NCI-H2171 (cell line): ENCODE measurements around the gene NME3.
"Not testable (repeated sequence)": the region's sequence is repeated elsewhere in the genome, so short reads cannot be mapped to it uniquely, and the experiment has no call there.

Source experiments
- DNase-seq: peaks from one replicate; lab custom pipeline; 2025; lab: John Stamatoyannopoulos, UW

Gene NME3

GRCh38 chr16:1771188-1771863 lies at the start of gene NME3:
Gene NME3 (minus strand): TSS chr16:1771543. CDS start chr16:1771534, 9 bp downstream.
- DNase-seq = peak; percentile 53

GRCh38 chr16:1820946-1821290 lies 49.6 kb upstream of the NME3 start:
- DNase-seq = no peak

- no peak for DNase-seq
Measured at GRCh38 chr16:1820096-1820945, 49.0 kb upstream of the NME3 start.

DNA sequence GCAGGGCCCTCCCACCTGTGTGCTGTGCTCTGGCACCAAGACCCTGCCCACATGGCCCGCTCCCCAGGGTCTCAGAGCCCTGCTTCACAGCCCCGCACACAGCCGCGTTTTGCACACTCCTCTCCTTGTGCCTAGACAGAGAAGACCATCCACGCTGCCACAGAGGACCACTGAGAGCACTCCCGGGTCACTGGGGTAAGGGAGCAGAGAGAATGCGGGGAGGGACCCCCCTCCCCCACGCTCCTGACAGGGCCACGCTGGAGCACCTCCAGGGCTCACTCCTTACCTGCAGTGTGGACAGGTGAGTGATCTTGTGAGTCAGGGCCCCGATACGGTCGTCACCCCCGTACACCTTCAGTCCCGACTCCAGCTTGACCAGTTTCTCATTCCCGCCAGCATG lies 48.3 kb upstream of the NME3 start:
- no peak for DNase-seq

- no peak for DNase-seq
Measured at GRCh38 chr16:1818873-1819525, 47.7 kb upstream of the NME3 start.

- no peak for DNase-seq
Measured at GRCh38 chr16:1818204-1818872, 47.0 kb upstream of the NME3 start.

DNA sequence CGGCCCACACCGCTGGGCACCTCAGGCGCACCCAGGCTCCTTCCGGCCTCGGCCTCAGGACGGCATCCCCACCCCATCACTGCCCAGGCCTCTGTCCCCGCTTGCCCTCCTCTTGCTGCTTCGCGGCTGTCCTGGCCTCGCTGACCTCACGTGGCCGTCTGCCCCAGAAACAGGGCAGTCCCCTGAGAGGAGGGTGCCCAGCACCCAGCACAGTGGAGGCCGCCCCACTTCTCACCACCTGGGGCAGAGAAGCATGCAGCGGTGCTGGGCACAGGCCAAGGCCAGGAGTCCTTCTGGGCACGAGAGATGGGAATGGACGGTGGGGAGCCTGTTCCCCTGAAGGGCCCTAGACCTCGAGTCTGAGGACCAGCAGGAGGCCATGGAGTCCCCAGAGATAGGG lies 46.4 kb upstream of the NME3 start:
- DNase-seq = no peak

DNA sequence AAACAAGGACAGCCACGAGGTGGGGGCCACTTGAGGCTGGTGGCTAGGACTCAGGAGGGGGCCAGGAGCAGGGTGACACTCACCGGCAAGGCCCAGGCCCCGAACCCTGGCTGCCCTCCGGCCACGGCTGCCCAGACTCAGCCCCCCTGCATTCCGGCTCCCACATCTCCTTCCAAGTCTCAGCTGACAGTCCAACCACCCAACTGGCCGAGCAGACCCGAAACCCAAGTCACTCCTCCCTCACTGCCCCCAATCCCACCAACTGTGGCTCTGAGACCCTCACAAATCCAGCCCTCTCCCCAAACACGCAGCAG lies 45.9 kb upstream of the NME3 start:
- no peak for DNase-seq

DNA sequence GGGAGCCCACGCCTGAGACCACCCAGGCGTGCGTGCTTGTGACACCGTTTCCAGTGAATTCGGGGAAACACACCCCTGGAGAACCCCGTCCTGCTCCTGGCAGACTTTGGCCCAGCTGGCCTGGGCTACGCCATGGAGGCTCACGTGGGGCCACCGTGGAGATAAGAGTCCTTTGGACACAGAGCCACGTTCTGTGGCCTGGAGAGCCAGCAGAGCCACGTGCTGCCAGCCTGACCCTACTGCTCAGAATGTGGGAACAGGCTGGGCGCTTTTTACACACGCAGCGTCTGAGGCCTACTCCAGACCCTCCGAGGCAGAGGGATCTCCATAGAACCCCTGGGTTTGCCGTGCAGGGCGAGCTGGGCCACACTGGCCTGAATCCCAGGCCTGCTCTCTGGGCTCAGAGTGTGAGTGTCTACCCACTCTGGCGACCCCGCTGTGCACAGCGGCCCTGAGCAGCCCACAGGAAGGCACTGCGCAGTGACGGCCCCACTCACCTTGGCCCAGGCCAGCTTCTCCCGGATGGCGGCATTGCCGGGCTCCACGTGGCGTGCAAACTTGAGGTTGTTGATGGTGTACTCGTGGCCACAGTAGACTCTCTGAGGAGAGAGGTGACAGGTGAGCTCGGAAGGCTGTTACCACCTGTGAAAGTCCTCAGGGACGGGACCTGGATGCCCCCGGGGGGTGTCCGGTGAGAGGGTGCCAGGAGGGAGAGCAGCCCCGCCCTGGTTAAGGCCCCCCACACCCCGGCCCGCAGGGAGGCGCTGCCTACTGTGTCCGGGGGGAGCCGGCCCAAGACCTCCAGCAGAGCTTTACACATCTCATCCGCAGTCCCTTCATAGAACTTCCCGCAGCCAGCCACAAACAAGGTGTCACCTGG lies 45.3 kb upstream of the NME3 start:
- DNase-seq = no peak

GRCh38 chr16:1815461-1815860 lies 44.1 kb upstream of the NME3 start:
- no peak for DNase-seq

DNA sequence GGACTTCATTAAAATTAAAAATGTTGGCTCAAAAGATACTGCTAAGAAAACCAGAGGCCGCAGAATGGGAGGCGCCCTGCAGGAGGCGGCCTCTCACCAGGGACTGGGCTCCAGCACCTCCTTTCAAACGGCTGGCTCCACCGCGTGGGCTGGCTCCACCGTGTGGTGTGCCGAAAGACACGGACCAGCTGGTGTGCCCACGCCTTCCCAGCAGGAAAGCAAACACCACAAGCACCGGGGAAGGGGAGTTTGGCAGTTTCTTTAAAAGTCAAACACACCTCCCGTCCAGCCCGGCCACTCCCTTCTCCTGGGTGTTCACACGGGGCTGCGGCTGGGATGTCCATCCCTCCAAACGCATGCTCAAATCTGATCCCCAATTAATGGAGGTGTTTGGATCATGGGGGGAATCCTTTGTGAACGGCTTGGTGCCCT lies 41.4 kb upstream of the NME3 start:
- DNase-seq = peak; percentile 58

DNA sequence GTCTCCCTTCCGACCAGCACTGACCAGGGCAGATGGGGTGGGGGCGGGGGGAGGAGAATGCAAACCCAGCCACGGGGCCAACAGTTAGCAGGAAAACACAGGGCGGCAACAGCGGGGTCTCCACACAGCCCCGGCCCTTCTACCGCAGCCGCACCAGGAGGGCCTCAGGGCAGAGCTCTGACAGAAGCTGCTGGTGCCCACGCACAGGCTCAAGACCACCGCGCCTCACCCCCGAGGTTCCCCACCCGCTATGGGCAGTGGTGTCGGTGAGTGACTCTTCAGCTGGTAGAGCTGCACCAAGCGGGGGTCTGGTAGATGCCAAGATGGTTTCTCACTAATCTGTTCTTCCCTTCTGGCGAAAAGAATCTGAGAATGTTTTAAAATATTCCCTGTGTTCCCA lies 39.2 kb upstream of the NME3 start:
- DNase-seq = no peak

DNA sequence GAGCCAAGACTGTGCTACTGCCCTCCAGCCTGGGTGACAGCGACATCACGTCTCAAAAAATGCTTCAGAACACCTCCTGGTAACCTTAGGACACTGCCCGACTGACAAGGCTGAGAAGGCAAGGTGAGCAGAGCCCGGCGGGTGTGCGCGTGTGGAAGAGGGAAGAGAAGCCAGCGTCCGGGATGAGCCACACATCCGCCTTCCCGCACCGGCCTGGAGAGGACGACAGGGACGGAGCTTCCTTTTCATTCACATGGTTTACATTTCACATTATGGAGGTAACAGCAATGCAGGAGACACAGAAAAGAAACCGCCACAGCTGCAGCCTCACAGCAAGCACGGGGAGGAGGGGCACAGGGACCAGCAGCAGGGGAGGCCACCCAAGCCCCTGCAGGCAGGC lies 38.8 kb upstream of the NME3 start:
- DNase-seq = no peak

- DNase-seq = no peak
Measured at GRCh38 chr16:1809281-1809801, 38.0 kb upstream of the NME3 start.

- DNase-seq = no peak
Measured at GRCh38 chr16:1808691-1809090, 37.3 kb upstream of the NME3 start.

DNA sequence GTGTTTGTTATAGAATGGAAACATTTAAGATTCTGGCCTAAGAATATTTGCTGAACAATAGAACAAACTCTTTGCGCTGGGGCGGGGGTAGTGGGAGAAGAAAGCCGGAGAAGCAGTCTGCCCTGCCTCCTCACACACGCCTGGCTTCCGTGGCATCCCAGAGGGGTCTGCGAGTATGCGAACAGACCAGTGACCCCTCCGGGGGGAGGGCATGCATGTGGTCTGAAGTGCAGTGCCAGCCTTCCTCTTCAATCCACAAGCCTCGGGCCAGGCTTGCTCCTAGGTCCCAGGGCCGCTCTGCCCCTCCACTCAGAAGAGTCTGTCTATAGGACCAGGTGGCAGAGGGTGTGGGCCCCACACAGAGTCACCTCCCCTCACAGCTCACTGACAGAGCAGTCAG lies 36.3 kb upstream of the NME3 start:
- DNase-seq = no peak

DNA sequence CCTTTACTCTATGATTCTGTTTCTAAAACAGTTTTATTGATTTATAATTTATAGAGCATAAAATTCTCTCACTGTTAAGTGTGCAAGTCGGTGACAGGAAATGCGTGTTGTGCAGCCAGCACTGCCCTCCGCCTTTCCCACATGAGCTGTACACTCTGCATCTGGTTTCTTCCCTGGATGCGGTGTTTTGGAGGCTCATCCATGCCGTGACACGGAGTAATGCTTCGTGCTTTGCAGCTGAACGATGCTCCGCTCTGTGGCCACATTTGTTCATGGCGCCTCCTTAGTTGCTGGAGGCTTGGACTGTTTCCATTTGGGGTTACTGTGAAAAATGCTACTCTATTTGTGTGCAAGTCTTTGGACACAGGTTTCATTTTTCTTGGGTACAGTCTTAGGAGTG lies 29.4 kb upstream of the NME3 start:
- DNase-seq = no peak

DNA sequence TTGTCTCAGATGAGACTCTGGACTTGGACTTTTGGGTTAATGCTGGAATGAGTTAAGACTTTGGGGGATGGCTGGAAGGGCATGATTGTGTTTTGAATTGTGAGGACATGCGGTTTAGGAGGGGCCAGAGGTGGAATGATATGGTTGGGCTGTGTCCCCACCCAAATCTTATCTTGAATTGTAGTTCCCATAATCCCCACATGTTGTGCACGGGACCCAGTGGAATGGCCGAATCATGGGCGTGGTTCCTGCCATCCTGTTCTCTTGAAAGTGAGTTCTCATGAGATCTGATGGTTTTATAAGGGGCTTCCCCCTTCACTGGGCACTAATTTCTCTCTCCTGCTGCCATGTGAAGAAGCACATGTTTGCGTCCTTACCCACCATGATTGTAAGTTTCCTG lies 27.9 kb upstream of the NME3 start:
- not testable (repeated sequence) for DNase-seq

DNA sequence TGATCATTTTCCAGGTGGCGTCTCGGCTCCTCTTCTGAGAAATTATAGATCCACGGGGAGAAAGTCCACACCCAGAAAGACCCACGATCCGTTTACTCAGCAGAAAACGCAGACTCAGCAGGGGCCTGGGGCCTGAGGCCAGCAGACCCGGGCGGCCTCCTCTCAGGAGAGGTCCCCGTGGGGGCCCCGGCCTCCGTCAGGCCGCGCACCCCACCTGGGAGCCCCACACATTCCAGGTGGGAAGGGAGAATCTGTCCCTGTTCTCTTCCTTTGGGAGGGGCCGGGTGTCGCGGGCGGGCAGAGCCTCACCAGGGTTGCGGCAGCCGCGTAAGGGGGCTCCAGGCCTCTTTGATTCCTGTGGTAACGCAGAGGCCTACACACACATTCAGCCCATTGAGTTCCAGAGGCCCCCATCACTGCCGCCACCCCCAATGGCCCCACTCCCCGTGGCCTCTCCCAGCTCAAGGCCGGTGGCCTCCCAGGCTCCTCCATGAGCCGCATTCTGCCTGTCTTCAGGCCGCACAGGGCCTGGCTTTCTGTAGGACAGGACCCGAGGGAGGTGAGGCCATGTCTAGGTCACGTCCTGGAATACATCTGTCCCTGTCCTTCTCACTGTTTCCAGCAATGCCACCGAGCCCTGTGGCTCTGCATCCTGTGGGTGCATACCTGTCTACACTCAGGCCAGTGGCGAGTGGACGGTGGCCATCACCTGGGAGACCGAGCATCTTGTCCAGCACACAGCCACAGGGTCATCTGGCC lies 23.7 kb upstream of the NME3 start:
- no peak for DNase-seq

- DNase-seq = no peak
Measured at GRCh38 chr16:1794221-1794871, 23.0 kb upstream of the NME3 start.
